ENCODE data around the gene TMEM255B.

Gene TMEM255B

DNA sequence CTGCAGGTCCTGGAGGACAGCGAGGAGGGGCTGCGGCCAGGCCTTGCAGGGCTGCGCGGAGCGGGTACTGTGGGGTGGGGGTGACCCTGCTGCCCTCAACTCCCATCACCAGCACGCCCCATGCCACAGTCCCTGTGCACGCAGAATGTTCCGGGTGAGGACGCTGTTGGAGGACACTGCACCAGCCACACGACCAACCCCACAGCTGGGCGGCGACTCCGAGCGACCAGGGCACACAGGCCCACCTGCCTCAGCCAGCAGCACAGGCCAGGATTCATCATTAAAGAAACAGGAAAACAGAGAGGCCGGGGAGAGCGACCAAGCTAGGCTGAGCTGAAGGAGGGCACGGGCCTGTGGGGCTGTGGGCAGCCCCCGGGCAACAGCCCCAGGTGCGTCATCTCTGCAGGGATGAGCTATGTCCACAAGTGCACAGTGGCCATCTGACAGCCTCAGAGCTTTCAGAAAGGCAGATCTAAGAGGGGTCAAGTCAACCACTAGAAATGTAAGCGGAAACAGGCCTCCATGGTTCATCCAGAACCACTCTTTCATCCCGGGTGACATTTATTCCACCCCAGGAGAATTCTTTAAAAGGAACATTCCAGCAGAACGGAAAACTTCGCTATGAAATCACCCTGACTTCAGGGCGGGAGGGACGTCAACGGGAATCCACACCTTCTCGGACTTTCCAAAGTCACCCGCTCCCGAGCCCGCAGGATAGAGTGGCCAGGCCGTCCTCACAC, 103.3 kb downstream of the TMEM255B start:
- peak; percentile 44 for DNase-seq (ENCODE audit: low spot score)
- H3K27ac ChIP-seq: peak overlapping the region; percentile 95
- TF ChIP-seq, protein P1, sequence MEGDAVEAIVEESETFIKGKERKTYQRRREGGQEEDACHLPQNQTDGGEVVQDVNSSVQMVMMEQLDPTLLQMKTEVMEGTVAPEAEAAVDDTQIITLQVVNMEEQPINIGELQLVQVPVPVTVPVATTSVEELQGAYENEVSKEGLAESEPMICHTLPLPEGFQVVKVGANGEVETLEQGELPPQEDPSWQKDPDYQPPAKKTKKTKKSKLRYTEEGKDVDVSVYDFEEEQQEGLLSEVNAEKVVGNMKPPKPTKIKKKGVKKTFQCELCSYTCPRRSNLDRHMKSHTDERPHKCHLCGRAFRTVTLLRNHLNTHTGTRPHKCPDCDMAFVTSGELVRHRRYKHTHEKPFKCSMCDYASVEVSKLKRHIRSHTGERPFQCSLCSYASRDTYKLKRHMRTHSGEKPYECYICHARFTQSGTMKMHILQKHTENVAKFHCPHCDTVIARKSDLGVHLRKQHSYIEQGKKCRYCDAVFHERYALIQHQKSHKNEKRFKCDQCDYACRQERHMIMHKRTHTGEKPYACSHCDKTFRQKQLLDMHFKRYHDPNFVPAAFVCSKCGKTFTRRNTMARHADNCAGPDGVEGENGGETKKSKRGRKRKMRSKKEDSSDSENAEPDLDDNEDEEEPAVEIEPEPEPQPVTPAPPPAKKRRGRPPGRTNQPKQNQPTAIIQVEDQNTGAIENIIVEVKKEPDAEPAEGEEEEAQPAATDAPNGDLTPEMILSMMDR (conservative IDR thresholded peaks at IDR 0.05; ENCODE audit: low read depth): no peak
- ChIA-PET POLR2A (ENCODE audit: low non-redundant PET) (no interaction called here), CTCF (interaction anchor here (0.7 to 1.8 kb wide), 4 partner anchors 17 to 364 kb away, joined by 3 to 6 read pairs (median 4); no protein-coding TSS in a partner anchor)

DNA sequence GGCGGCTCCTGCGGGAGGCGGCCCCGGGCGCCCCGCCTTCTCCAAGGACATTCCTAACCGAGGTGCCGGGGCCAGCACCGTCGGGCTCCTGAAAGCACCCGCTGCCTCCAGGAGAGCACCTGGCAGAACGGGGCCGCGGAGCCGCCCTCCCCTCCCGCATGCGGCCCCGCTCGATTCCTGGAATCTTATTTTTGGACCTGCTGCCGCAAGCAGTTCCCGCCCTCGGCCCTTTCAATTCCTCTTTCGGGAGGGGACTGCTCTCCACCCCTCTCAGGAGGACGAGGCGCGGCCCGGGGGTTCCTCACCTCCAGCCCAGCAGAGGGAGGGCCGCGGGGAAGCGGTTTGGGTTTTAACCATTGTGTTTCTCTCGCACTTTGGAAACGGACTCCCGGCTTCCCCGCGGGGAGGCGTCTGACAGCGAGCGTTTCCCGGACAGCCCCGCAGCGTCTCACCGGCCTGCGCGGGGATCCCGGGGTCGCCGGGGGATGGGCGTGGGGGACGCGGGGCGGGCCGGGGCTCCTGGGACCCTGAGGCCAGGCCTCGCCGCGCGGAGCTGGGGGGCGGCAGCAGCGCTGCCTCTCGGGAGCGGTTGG, 104.0 kb downstream of the TMEM255B start:
- peak overlapping the region; percentile 95 for H3K27ac ChIP-seq
- ChIA-PET CTCF (interaction anchor here (0.6 to 1.8 kb wide), 7 partner anchors 16 to 84 kb away, joined by 3 to 6 read pairs (median 3); no protein-coding TSS in a partner anchor), POLR2A (ENCODE audit: low non-redundant PET) (no interaction called here)
- peak; percentile 62 for DNase-seq (ENCODE audit: low spot score)
- TF ChIP-seq, protein P1 (conservative IDR thresholded peaks at IDR 0.05; ENCODE audit: low read depth): 0 out of 2 replicates have a peak, but pooled peaks have one; percentile 24

DNA sequence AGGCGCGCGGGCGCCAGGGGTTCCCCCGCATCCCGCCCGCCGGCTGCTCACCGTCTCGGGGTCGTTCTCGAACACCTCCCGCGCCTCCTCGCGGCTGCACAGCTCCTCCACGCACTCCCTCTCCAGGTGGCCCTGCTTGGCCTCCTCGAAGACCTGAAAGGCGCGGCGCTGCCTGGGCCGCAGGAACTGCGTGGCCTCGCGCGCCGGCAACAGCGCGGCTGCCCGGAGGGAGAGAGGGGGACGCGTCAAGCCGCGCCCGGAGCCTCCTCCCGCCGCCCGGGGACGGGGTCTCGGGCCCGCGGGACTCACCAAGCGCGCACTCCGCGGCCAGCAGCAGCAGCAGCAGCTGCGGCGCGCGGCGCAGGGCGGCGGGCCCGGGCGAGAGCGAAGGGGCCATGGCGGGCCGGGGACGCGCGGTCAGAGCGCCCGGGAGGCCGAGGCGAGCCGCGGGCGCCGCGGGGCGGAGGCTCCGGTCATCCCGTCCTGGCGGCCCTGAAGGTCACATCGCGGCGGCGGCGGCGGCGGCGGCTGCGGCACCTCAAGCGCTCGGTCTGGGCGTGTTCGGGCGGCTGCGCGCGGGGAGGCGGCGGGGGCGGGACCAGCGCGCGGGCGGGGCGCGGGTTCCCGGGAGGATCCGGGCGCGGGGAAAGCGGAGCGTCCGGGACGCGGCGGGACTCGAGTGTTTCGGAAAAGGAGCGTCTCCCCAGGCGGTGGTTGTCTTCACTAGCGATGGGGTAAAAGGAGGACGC, 104.7 kb downstream of the TMEM255B start, which contains the start of gene GAS6:
TSS of gene GAS6 (minus strand) at position 553 of the 749 bp plus-strand sequence. CDS start at position 397, 156 bp downstream.
- ChIA-PET POLR2A (ENCODE audit: low non-redundant PET) (no interaction called here), CTCF (interaction anchor here (0.6 to 1.8 kb wide), 7 partner anchors 17 to 83 kb away, joined by 3 to 6 read pairs (median 3); no protein-coding TSS in a partner anchor)
- peak within 1 kb of the TSS; percentile 95 for H3K27ac ChIP-seq
- TF ChIP-seq, protein P1 (conservative IDR thresholded peaks at IDR 0.05; ENCODE audit: low read depth): peak; percentile 14; the same call in 1 of the 2 replicates
- DNase-seq (ENCODE audit: low spot score): peak; percentile 68

DNA sequence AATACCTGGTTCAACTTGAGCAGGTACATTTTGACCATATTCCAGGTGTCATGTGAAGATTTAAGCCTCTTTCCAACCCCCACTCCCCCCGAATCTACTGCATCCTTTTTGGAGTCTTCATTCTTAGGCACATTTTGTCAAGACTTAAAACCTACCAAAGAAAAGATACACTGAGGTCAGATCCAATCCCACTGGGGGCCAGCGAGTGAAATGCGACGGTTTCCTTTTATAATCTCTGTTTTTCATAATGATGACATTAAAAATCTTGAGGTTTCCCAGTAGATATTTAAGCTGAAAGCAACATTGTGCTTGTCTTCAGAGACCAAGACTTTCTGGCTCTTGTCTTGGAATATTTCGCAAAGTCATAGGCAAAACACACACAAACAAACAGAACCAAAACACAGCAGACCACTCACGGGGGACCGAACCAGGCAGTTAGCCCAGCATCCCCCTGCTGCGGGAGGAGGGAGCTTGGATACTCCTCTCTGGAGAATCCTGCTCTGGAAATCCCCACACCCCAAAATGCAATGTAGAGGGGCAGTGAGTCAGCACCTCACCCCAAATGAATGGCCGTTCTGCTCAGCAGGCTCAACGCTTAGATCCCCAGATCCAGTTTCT, 105.4 kb downstream of the TMEM255B start:
- peak overlapping the region; percentile 95 for H3K27ac ChIP-seq
- ChIA-PET CTCF (interaction anchor here (0.7 to 1.5 kb wide), 3 partner anchors 25 to 82 kb away, joined by 3 to 5 read pairs (median 3); no protein-coding TSS in a partner anchor), POLR2A (ENCODE audit: low non-redundant PET) (no interaction called here)
- DNase-seq (ENCODE audit: low spot score): peak; percentile 41
- TF ChIP-seq, protein P1 (conservative IDR thresholded peaks at IDR 0.05; ENCODE audit: low read depth): no peak

DNA sequence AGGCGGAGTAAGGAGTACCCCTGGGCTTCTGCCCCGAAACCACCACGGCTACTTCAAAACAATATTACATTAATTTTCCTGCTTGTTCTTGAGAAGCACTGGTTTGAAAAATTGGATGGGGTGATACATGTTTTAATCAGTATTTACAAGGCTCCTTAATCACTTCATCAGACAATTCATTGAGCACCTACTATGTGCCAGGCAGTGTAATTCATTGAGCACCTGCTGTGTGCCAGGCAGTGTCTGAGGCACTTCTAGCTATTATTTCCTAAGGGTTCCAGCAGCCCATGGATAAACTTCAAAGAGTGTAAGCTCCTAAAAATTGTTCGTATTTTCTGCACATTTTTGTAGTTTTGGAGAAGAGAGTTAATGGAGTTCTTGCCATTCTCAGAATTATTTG, 106.4 kb downstream of the TMEM255B start:
- ChIA-PET POLR2A (ENCODE audit: low non-redundant PET) (no interaction called here), CTCF (no interaction called here)
- TF ChIP-seq, protein P1 (conservative IDR thresholded peaks at IDR 0.05; ENCODE audit: low read depth): no peak
- H3K27ac ChIP-seq: no peak overlapping the region
- no peak for DNase-seq (ENCODE audit: low spot score)
